Stimulated activated CD8-positive, alpha-beta memory T cell treated with anti-CD3 and anti-CD28 coated beads, Interleukin-2, amount 100 ng/mL, for 1 hour (primary cell): ENCODE data around the gene NUTM1.

Experiments
- DNase-seq, 2 donors: peaks; one replicate each; pipeline ENCODE4 v3.0.0-alpha.2; 2020; ENCODE audit warnings: low read depth in 2 of 2

NUTM1 gene, protein sequence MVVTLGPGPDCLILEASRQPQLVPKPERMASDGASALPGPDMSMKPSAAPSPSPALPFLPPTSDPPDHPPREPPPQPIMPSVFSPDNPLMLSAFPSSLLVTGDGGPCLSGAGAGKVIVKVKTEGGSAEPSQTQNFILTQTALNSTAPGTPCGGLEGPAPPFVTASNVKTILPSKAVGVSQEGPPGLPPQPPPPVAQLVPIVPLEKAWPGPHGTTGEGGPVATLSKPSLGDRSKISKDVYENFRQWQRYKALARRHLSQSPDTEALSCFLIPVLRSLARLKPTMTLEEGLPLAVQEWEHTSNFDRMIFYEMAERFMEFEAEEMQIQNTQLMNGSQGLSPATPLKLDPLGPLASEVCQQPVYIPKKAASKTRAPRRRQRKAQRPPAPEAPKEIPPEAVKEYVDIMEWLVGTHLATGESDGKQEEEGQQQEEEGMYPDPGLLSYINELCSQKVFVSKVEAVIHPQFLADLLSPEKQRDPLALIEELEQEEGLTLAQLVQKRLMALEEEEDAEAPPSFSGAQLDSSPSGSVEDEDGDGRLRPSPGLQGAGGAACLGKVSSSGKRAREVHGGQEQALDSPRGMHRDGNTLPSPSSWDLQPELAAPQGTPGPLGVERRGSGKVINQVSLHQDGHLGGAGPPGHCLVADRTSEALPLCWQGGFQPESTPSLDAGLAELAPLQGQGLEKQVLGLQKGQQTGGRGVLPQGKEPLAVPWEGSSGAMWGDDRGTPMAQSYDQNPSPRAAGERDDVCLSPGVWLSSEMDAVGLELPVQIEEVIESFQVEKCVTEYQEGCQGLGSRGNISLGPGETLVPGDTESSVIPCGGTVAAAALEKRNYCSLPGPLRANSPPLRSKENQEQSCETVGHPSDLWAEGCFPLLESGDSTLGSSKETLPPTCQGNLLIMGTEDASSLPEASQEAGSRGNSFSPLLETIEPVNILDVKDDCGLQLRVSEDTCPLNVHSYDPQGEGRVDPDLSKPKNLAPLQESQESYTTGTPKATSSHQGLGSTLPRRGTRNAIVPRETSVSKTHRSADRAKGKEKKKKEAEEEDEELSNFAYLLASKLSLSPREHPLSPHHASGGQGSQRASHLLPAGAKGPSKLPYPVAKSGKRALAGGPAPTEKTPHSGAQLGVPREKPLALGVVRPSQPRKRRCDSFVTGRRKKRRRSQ

DNA sequence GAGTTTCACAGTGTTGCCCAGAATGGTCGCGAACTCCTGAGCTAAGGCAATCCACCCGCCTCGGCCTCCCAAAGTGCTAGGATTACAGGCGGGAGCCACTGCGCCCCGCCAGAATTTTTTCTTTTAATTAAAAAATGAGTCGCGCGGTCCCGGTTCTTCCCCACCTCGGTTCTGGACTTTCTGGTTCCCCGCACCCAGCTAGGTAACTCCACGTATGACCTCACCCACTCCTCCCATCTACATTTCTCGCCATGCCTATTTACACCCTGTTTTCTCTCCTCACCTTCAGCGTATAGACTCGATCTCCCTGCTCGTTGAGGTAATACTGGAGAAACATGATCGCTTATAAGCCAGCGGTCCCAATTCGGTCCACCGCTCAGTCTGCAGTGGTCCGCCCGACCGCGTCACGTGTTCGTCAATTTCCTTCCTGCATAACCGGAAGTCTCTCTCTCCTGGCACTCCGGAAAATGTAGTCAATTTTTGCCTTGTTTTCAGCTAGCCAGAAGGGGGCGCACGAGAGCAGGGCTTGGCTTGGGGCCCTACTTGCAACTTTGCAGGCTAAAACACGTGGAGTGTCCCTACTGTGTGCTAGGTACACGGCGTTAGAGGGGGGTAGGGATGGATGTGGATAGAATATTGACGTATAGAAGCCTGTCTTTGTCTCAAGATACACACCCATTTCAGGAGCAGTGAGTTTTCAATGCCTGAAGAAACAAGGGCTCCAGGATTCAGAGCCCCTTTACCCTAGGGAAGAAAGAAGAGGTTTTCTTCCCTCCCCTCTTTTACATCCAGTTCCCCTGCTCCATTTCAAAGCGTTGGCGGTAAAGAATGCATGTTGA lies at the start of gene NUTM1, which contains the start of gene NOP10:
TSS of gene NUTM1 (plus strand) at position 579 of the 839 bp plus-strand sequence. CDS start 382 bp downstream, outside the sequence.
TSS of gene NOP10 (minus strand) at position 400 of the 839 bp plus-strand sequence. CDS start at position 337, 63 bp downstream.
- peak; percentile 85 to 89 for DNase-seq

DNA sequence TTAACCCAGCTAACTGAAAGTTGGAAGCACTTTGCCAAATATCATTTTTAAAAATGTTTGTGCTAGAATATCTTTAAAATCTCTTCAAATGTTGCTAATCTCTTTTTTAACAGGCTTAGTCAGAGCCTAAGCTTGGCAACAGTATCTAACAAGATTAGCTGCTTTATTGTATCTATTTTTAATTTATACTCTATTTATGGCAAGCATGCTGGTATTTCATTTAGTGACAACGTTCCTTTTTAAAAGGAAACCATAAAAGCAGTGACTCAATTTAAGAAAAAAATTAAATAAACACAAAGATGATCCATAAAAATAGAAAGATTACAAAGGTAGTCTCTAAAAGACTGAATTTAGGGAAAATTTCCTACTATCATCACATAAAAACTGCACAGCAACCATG lies 46.1 kb upstream of the NUTM1 start:
- DNase-seq, result no peak

DNA sequence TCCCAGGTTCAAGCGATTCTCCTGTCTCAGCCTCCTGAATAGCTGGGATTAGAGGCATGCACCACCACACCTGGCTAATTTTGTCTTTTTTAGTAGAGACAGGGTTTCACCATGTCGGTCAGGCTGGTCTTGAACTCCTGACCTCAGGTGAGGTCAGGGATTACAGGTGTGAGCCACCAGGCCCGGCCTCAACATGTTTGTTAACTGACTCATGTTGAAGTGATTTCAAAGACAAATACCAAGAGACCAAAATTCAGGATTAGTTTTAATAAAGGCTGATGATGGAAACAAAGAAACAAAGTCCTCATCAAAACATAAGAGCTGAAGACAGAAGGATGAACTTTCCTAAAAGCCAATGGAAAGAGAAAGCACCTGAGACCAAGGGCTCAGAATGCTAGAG lies 42.1 kb upstream of the NUTM1 start:
- no peak for DNase-seq

DNA sequence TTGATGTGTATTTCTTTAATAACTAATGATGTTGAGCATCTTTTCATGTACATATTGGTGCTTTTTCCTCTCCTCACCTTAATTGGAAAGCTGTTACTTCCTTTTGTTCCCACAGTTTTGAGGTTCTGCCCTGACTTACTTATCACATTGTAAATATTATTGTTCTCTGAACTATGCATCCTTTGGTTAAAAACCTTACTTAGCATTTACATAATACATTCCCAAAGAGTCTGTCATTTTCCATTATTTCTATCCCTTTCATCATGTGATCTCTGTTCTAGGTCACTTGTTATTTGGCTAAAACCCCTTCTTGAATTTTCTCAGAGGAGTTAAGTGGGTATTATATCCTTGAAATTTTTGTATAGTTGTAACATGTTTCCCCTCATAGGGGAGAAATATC lies 38.5 kb upstream of the NUTM1 start:
- DNase-seq, result no peak

DNA sequence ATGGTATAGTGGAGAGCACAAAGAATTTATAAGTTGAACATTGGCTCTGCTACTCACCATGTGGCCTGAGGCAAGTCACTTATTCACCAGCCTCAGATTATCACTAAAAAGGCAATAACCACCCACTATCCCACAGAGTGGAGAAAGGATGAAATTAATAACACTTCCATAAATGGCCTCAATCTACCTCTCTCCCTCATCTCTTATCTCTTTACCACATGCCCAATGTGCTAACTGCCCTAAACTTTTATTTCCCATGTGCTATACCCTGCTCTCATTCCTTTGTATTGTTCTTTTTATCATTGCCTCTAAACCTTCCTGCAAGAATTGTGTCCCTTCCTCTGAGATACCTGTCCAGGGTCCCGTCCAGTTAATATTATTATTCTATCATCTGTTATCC lies 31.6 kb upstream of the NUTM1 start:
- DNase-seq, result no peak

DNA sequence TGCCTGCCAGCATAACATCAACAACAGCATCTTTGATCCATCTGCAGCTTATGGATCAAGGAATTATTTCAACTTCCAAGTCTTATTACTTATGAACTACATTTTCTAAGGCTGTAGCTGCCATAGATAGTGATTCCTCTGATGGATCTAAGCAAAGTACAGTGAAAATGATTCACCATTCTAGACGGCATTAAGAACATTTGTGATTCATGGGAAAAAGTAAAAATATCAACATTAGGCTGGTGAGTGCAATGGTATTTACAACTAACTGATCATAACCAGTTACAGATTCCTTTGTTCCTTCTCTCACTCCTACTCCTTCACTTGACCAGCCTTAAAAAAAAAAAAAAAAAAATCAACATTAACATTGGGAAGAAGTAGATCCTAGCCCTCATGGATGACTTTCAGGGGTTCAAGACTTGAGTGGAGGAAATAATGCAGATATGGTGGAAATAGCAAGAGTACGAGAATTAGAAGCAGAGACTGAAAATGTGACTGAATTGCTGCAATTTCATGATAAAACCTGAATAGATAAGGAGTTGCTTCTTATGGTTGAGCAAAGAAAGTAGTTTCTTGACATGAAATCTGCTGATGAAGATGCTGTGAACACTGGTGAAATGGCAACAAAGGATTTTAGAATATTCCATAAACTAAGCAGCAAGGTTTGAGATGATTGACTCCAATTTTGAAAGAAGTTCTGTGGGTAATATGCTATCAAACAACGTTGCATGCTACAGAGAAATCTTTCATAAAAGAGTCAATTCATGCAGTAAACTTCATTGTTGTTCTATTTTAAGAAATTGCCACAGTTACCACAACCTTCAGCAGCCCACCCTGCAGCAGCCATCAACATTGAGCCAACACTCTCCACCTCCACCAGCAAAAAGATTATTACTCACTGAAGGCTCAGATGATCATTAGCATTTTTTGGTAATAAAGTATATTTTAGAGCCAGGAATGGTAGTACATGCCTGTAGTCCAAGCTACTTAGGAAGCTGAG lies 28.3 kb upstream of the NUTM1 start:
- DNase-seq, result no peak

DNA sequence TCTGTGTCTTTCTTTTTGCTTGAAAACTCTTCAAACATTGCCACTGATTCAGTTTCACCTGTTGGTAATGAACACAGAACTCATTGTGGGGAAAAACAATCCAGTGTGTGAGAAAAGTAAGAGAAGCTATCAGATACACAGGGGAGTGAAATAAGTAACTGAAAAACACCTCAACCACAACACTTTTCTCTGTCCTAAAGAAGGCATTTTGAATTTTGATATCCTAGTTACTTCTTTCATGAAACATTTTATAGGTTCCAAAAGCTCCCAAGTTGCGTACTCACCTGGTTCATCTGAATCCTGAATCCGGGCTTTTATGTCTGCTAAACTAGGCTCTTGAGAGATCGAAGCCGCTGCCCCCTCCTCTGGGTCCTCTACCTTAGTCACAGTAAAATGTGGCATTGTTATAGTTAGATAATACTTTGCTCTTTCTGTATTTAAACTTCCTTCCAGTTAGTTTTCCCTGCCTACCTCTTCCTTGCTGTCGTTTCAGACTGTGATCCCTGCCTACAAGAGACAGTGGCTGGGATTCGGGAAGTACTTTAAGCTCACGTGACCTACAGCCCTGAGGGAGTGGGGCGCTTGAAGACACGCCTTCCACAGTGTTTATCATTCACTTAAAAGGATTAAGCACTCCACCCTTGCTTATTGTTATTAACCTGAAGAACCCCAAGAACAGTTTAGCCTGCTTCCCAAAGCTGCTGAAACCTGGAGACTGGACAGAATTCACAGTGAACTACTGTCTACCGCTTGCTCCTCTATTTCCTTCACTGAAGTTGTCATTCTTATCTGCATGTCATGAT lies 24.6 kb upstream of the NUTM1 start:
- no peak for DNase-seq

DNA sequence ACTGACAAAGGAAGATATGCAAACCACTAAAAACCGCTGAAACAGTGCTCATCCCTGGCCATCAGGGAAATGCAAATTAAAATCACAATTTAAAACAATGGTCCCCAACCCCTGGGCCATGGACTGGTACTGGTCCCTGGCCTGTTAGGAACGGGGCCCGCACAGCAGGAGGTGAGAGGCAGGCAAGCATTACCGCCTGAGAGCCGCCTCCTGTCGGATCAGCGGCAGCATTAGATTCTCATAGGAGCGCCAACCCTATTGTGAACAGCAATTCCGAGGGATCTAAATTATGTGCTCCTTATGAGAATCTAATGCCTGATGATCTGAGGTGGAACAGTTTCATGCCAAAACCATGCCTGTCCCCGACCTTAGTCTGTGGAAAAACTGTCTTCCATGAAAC lies 19.9 kb upstream of the NUTM1 start:
- DNase-seq, result no peak

DNA sequence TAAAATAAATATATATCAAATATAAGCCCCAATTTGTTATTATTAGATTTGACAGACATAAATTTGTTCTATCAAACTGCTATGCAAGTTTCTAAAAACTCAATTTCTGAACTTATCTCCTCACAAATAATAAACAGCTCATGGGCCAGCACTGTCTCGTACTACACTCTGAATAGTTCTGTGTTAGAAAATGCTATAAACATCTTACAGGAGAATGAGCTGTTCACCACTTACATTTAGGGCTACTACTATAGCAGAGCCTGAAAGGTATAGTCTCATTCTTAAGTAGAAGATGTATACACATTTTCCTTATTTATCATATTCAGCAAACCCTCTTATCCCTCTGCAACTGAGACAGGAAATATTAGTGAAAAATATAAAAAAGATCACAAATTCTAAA lies 18.2 kb upstream of the NUTM1 start:
- no peak for DNase-seq

DNA sequence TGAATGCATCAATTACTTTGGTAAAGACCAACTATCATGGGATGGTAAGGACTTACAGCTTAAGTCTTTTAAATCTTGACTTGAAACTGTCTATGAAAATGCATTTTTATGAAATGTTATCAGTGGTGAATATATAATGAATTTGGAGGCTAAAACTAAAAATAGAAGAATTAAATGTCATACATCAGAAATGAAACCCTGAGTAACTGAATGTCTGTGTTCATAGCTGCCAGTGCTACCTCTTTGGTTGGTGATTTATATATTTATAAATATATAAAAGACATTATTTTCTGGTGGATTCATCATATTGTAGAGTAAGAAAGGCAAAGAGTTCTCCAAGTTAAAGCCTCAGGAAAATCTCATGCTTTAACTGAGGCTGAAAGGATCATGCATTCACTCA lies 17.7 kb upstream of the NUTM1 start:
- DNase-seq, result no peak

DNA sequence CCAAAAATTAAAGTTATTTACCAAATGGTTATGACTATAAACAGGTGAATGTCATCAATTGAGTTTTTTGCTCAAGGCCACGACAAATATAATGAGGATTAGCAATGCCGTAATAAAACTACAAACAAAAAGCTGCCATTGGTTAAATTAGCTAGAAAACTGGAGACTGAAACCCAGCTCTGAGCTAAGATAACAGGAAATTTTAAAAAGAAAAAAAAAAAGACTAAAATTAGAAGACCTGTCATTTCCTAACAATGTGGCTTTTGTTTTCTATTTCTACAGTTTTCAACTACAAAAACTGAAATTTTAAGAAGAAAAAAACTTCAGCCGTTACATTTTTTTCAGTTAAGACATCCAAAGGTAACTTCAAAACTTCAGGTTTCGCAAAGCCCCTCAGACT lies 15.2 kb upstream of the NUTM1 start:
- no peak for DNase-seq

DNA sequence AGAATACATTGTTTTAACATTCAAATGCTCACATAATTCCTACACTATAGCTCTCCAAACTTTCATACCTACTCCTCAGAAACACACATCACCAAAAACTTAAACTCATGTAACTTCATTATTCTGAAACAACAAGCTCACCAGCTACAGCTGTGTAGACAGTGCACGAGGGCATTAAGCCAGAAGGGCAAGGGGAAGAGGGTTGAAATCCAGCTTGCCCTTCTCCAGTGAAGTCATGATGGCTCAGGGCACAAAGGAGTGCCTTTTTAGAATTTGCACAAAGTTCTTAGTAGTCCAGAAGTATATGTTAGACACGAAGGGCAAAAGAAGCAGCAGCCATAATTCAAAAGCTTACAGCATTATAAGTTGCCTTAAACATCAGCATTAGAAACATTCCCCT lies 14.1 kb upstream of the NUTM1 start:
- DNase-seq, result no peak

DNA sequence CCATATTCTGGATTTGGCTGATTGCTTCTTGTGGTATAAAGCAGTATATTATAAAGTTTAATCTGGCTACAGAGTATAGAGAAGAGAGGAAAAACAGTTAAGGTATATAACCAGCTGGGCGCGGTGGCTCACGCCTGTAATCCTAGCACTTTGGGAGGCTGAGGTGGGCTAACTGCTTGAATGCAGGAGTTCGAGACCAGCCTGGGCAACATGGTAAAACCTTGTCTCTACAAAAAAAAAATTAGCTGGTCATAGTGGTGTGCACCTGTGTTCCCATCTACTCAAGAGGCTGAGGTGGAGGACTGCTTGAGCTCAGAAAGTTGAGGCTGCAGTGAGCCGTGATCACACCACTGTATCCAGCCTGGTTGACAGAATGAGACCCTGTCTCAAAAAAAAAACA lies 12.8 kb upstream of the NUTM1 start:
- DNase-seq, result no peak

DNA sequence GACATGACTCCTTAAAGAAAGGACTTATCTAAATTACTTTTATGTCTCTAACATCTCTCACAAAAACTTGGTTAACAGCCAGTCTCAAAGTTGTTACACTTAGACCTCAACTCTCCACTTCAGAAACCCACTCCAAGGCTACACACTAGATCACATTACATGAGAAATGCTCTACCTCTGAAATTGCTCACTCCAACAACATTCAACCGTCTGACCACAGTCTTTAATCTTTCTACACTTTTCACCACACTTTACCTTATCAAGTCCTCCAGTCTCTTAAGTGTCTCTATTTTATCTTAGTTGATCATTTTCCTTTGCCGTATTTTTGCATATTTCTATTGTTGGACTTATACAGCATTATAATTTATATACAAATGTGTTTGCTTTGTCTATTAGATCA lies 11.3 kb upstream of the NUTM1 start:
- DNase-seq, result no peak

DNA sequence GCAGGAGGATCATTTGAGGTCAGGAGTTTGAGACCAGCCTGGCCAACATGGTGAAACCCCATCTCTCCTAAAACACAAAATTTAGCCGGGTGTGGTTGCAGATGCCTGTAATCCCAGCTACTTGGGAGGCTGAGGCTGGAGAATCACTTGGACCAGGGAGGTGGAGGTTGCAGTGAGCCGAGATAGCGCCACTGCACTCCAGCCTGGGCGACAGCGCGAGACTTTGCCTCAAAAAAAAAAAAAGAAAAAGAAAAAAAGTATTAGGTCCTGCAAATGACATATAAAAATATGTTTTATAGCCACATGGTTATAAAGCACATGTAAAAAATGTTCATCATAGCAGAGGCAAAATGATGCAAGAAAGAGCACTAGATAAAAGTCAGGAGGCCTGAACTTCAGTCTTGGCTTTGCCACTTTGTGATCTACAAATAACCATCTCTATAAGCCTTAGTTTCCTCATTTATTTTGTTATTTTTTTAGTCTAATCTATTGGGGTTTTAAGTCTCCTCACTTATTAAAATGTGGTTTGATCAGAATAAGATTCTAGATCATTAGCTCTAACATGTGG lies 10.5 kb upstream of the NUTM1 start:
- DNase-seq, result no peak

DNA sequence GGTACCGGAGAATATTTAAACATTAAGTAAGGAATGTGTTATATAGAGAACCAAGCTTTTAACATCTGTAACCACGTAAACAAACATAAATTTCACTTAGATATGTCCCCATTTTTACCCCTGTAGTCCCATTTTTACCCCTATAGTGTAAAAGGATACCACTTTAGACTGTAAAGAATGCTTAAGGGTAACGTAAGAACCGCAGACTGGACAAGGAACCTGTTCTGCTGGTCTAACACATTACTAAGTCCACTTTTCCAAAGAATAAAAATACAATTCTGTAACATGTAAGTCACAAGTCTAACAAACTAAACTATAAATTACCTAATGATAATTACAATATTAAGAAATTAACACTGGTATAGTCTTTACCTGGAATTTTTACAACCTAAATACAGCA lies 8.4 kb upstream of the NUTM1 start:
- DNase-seq, result no peak

DNA sequence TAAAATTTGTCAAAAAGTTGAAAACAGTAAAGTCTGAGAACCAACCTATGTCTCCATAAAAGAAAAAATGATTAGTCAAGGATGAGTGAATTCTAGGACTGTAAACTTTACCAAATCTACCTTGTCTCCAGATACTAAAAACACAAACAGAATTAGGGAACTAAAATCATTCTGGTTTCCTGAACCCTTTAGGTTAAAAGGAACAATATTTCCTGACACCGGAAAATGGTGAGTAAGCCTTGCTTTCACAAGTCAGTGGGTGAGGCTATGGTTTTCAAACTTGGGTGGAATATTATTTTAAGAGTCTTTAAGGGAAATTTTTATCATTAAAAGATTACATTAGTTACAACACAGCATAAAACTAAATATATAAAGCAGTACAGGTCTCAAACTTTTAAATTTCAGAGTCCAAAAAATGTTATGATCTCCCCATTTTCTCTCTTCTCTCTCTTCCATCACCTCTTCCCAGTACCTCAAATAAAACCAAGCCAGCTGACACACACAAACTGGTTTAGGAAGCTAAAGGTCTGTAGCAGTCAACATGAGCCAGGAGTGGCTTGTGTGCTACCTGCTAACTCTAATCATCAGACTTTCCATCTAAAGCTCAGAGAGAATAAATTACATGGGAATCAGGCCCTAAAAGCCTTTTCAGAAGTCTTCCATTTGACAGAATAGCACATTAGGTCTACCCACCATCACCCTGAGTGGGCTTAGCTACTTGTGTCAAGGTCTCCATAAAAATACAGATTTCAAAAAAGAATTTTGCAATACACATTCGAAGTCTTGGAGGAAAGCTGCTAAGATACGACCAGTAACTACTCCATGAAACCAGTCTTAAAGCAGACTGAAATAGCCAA lies 7.7 kb upstream of the NUTM1 start:
- DNase-seq, result no peak
